Endothelial cell of umbilical vein (primary cell): ENCODE measurements around the gene SLC5A3. TPM values are rescaled to one million over a fixed set of nuclear protein-coding genes. Genes with fewer than 3 reads are reported as not detected.
A peak's percentile ranks its signal among the peaks of the same experiment; 100 is the strongest.

Source experiments
- BruUV-seq: library from RNA; stranded (reverse); fragments of 400-500 nt; replicated peaks from 2 replicates; lab custom pipeline; 2021; lab: Mats Ljungman, UMichigan
- CTCF ChIA-PET: fragments of 300-600, 350-600 bp; sonication (Branson Sonifier 250); formaldehyde crosslinking; loops from one replicate; lab custom pipeline; 2021; ENCODE audit warnings: antibody characterized with exemption, inconsistent platforms; lab: Charles Lee
- POLR2A ChIA-PET: fragments of 300-600, 350-600 bp; sonication (Branson Sonifier 250); formaldehyde crosslinking; loops from one replicate; lab custom pipeline; 2021; ENCODE audit warnings: antibody characterized with exemption, inconsistent platforms; lab: Charles Lee
- DNase-seq: peaks from one replicate; pipeline ENCODE4 v3.0.0-alpha.2; 2011; ENCODE audit warnings: low read depth, low spot score
- FAIRE-seq: peaks from 2 replicates; lab custom pipeline; 2011; peaks lifted over from hg19 to GRCh38; lab: Jason Lieb, UNC
- H2AFZ ChIP-seq: 2 replicates; pipeline ENCODE4 v1.6.0; 2012; ENCODE audit warnings: low read depth, low read length, control low read depth, inconsistent platforms
- H3K27ac ChIP-seq: 2 replicates; pipeline ENCODE4 v1.5.1; 2011; ENCODE audit warnings: low read depth, mild to moderate bottlenecking, control low read depth, low read length, moderate library complexity; ENCODE audit not compliant: insufficient read depth
- H3K27me3 ChIP-seq, 2 experiments: 2 replicates each; pipeline versions ENCODE4 v1.6.0 to v1.6.1; 2011; ENCODE audit warnings: low read length in 2 of 2, mixed read lengths in 1 of 2; ENCODE audit not compliant: control insufficient read depth in 2 of 2, insufficient read depth in 2 of 2
- H3K36me3 ChIP-seq, 2 experiments: 2 replicates in 1 of 2; 3 replicates in 1 of 2; pipeline ENCODE4 v1.5.1; 2011; ENCODE audit warnings: low read length in 2 of 2, mild to moderate bottlenecking in 1 of 2, moderate library complexity in 1 of 2; ENCODE audit not compliant: control insufficient read depth in 2 of 2, insufficient read depth in 2 of 2; ENCODE audit errors: extremely low read depth in 1 of 2
- H3K4me1 ChIP-seq: 3 replicates; pipeline ENCODE4 v1.5.1; 2011; ENCODE audit warnings: mild to moderate bottlenecking, low read length; ENCODE audit not compliant: control insufficient read depth, insufficient read depth; ENCODE audit errors: extremely low read depth
- H3K4me2 ChIP-seq: 2 replicates; pipeline ENCODE4 v1.6.1; 2011; ENCODE audit warnings: low read length, control low read depth, mixed read lengths; ENCODE audit not compliant: insufficient read depth
- H3K4me3 ChIP-seq, 3 experiments: fragments of 200-600 bp in 1 of 3; sonication (generic), shearing (Covaris generic) in 1 of 3; replicated peaks in 1 of 3; 2 replicates each; pipeline ENCODE4 v1.5.1; 2011 to 2016; ENCODE audit warnings: control low read depth in 3 of 3, low read length in 3 of 3, mild to moderate bottlenecking in 2 of 3, inconsistent platforms in 1 of 3, low read depth in 1 of 3, moderate library complexity in 1 of 3; ENCODE audit not compliant: insufficient read depth in 1 of 3
- H3K79me2 ChIP-seq: 2 replicates; pipeline ENCODE4 v1.6.0; 2012; ENCODE audit warnings: low read length, inconsistent platforms; ENCODE audit not compliant: control insufficient read depth, insufficient read depth
- H3K9ac ChIP-seq: replicated peaks from 2 replicates; pipeline ENCODE3; 2011; ENCODE audit warnings: low read length, control low read depth; ENCODE audit not compliant: insufficient read depth; ENCODE audit errors: extremely low read depth
- H3K9me1 ChIP-seq: replicated peaks from 3 replicates; pipeline ENCODE4 v1.6.0; 2011; ENCODE audit warnings: mild to moderate bottlenecking, low read length; ENCODE audit not compliant: control insufficient read depth, insufficient read depth; ENCODE audit errors: extremely low read depth
- H3K9me3 ChIP-seq: replicated peaks from 2 replicates; pipeline ENCODE4 v1.5.1; 2012; ENCODE audit warnings: low read length, inconsistent platforms; ENCODE audit not compliant: control insufficient read depth, insufficient read depth
- H4K20me1 ChIP-seq: replicated peaks from 2 replicates; pipeline ENCODE3; 2011; ENCODE audit warnings: mild to moderate bottlenecking, low read length; ENCODE audit not compliant: control insufficient read depth, insufficient read depth; ENCODE audit errors: extremely low read depth
- EZH2 ChIP-seq: IDR thresholded peaks from 2 replicates; pipeline ENCODE4 v1.6.1; 2012; ENCODE audit warnings: borderline replicate concordance, low read depth, mild to moderate bottlenecking, moderate library complexity, low read length, inconsistent platforms; ENCODE audit not compliant: severe bottlenecking
- FOS ChIP-seq: IDR thresholded peaks from 2 replicates; pipeline ENCODE4 v1.6.1; 2011; ENCODE audit warnings: mild to moderate bottlenecking, low read length, moderate library complexity, borderline replicate concordance; ENCODE audit not compliant: insufficient read depth
- GATA2 ChIP-seq: IDR thresholded peaks from 2 replicates; pipeline ENCODE4 v1.7.0; 2011; ENCODE audit warnings: low read depth, mild to moderate bottlenecking, moderate library complexity, mixed read lengths, low read length; ENCODE audit not compliant: insufficient read length, insufficient read depth
- JUN ChIP-seq: IDR thresholded peaks from 2 replicates; pipeline ENCODE4 v1.6.1; 2011; ENCODE audit warnings: borderline replicate concordance, low read depth; ENCODE audit not compliant: insufficient read length, insufficient read depth
- MYC ChIP-seq: IDR thresholded peaks from one replicate; pipeline ENCODE4 v1.6.1; 2011; ENCODE audit warnings: mild to moderate bottlenecking, low read depth, low read length
- POLR2A ChIP-seq: IDR thresholded peaks from 2 replicates; pipeline ENCODE4 v1.6.1; 2012; ENCODE audit warnings: low read depth, mild to moderate bottlenecking, control low read depth, low read length
- POLR2AphosphoS5 ChIP-seq: IDR thresholded peaks from 2 replicates; pipeline ENCODE4 v1.6.1; 2012; ENCODE audit warnings: low read depth, mild to moderate bottlenecking, control low read depth, low read length, moderate library complexity; ENCODE audit not compliant: insufficient read depth
- dilution Hi-C: fragments of 300-500 bp; cut with MboI; formaldehyde crosslinking; loops from one replicate; pipeline ENCODE4 v1.15.0; 2019; ENCODE audit warnings: low sequenced_read_pairs; ENCODE audit not compliant: extremely low pct_ligation_motif_present
- intact Hi-C: fragments of 100-400 bp; cut with micrococcal nuclease; formaldehyde crosslinking; loops from one replicate; pipeline ENCODE4 v1.10.0; 2022
- polyA plus RNA-seq, 4 experiments: library from polyadenylated mRNA; depleted of rRNA in 3 of 4; stranded (reverse) in 3 of 4; unstranded in 1 of 4; fragments of >200 nt; gene quantifications; 2 replicates each; pipeline versions ENCODE4 v1.2.1 to v1.2.3, GENCODE V29; 2011 to 2012; ENCODE audit warnings: missing spikeins in 1 of 4
- total RNA-seq: library from RNA; stranded (reverse); gene quantifications from 2 replicates; pipeline ENCODE4 v1.2.3, GENCODE V29; 2021
- TF ChIP-seq, protein P1 (sequence below), 2 donors: IDR thresholded peaks; 1 replicate in 1 of 2; 2 replicates in 1 of 2; pipeline ENCODE4 v1.5.1; 2011; ENCODE audit warnings: low read length in 2 of 2, mild to moderate bottlenecking in 2 of 2, moderate library complexity in 2 of 2, control low read depth in 1 of 2, inconsistent platforms in 1 of 2, low read depth in 1 of 2; ENCODE audit not compliant: insufficient read depth in 1 of 2; ENCODE audit errors: extremely low read depth in 1 of 2
- TF ChIP-seq, protein P2 (sequence below): IDR thresholded peaks from 2 replicates; pipeline ENCODE4 v1.6.1; 2011; ENCODE audit not compliant: insufficient read depth, insufficient read length

SLC5A3 gene
- total and polyA plus RNA-seq, 2 donors (not counting 3 experiments of a cell fraction or from before 2014, with no cell fraction given), result 1.6 to 8.0 TPM

DNA sequence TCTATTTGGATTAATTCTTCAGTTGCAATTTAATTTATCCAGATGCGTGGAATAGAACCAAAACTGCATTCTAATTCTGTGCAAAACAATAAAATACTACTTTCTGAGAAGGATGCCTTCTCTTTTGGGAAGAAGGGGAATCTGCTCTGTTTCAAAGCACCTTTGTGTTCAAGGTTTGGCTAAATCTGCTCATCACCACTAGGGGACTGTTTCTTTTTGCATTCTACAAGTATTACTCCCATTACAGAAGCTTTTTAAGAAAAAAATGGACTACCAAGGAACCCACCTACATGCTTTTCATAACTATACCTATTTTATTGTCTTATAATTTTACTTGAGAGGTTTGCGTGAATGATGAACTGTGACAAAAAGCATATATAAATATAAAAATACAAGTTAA lies 18.2 kb downstream of the SLC5A3 start:
- H2AFZ ChIP-seq, result no peak overlapping the region
- H3K9me1 ChIP-seq, result peaks cover 2% of the 10 kb centered on the region
- H3K4me3 ChIP-seq, result no peak overlapping the region
- no peak for TF ChIP-seq POLR2A
- TF ChIP-seq, protein P1, sequence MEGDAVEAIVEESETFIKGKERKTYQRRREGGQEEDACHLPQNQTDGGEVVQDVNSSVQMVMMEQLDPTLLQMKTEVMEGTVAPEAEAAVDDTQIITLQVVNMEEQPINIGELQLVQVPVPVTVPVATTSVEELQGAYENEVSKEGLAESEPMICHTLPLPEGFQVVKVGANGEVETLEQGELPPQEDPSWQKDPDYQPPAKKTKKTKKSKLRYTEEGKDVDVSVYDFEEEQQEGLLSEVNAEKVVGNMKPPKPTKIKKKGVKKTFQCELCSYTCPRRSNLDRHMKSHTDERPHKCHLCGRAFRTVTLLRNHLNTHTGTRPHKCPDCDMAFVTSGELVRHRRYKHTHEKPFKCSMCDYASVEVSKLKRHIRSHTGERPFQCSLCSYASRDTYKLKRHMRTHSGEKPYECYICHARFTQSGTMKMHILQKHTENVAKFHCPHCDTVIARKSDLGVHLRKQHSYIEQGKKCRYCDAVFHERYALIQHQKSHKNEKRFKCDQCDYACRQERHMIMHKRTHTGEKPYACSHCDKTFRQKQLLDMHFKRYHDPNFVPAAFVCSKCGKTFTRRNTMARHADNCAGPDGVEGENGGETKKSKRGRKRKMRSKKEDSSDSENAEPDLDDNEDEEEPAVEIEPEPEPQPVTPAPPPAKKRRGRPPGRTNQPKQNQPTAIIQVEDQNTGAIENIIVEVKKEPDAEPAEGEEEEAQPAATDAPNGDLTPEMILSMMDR (IDR thresholded peaks at IDR 0.05; ENCODE audit: extremely low read depth in 1 of 2, insufficient read depth in 1 of 2, low read depth in 1 of 2, low read length in 2 of 2), result peak; percentile 20 to 27
- H4K20me1 ChIP-seq, result peaks cover 8% of the 10 kb centered on the region
- no peak overlapping the region for H3K27ac ChIP-seq
- no peak overlapping the region for H3K9ac ChIP-seq
- H3K9me3 ChIP-seq, result no peaks in the 10 kb centered on the region
- H3K27me3 ChIP-seq, result no peaks in the 10 kb centered on the region
- H3K36me3 ChIP-seq, result peaks cover 0 to 3% of the 10 kb centered on the region in 2 experiments
- peaks cover 25% of the 10 kb centered on the region for H3K79me2 ChIP-seq
- peak; percentile 16 for DNase-seq
- H3K4me2 ChIP-seq, result no peak overlapping the region
- H3K4me1 ChIP-seq, result peaks cover 16% of the 10 kb centered on the region
- CTCF ChIA-PET, result interaction anchor here (0.7 to 3.8 kb wide), 19 partner anchors 9 to 256 kb away, joined by 3 to 30 read pairs (median 6); partner anchors contain the start of genes MRPS6 and SLC5A3
- BruUV-seq, result no TSS peak
- dilution Hi-C loops (no loop called here), intact Hi-C loops (loop anchor here (5.0 kb wide), 2 partner anchors 111 to 169 kb away; no protein-coding TSS in a partner anchor)
- POLR2A ChIA-PET, result interaction anchor here (1.4 kb wide), 1 partner anchor 10 kb away, joined by 3 read pairs; no protein-coding TSS in a partner anchor
- no peak for FAIRE-seq

DNA sequence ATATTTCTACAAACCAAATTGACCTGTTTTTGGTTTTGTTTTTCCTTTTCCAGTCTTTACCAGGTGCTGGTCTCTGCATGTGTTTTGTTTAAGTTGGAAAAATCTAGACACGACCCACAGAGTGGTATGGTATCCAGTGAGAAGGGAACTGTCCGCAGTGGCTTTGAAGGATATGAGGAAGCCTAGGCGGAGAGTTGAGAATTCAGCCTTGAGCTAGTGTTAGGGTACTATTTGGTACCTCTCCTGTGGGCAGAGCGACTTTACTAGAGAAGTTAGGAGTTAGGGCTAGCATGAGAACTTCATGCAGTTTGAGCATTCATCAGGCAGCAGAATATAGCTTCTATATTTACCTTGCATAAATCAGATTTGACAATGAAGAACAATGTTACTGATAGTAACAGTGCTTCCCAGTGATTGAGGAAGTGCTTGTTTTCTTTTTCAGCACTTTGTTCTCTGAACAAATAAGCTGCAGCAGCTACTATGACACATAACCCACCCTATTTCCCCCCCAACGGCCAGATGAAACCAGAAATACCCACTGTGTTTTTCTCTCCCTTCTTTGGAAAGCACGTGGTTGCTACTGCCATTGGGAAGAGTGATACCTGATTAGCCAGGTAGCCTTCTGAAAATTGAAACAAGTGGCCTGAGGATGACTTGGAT lies 19.0 kb downstream of the SLC5A3 start:
- H3K27ac ChIP-seq, result peak overlapping the region; percentile 49
- no TSS peak for BruUV-seq
- no peak for TF ChIP-seq MYC
- TF ChIP-seq JUN, result peak; percentile 49
- TF ChIP-seq FOS, result peak; percentile 29
- TF ChIP-seq EZH2, result no peak
- no peak for TF ChIP-seq POLR2A
- peak; percentile 39 for TF ChIP-seq GATA2
- TF ChIP-seq POLR2AphosphoS5, result no peak
- TF ChIP-seq, protein P1 (IDR thresholded peaks at IDR 0.05; ENCODE audit: extremely low read depth in 1 of 2, insufficient read depth in 1 of 2, low read depth in 1 of 2, low read length in 2 of 2), result no peak
- TF ChIP-seq, protein P2, sequence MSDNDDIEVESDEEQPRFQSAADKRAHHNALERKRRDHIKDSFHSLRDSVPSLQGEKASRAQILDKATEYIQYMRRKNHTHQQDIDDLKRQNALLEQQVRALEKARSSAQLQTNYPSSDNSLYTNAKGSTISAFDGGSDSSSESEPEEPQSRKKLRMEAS, result peak; percentile 57
- peaks cover 2% of the 10 kb centered on the region for H3K9me1 ChIP-seq
- peaks cover 16% of the 10 kb centered on the region for H3K4me1 ChIP-seq
- no peak overlapping the region for H3K9ac ChIP-seq
- intact Hi-C loops (loop anchor here (5.0 kb wide), 2 partner anchors 110 to 170 kb away; no protein-coding TSS in a partner anchor), dilution Hi-C loops (no loop called here)
- H3K4me3 ChIP-seq, result peak overlapping the region in 1 of 3 experiments; percentile 35
- FAIRE-seq (peak; percentile 81), DNase-seq (peak; percentile 81)
- peak overlapping the region; percentile 75 for H3K4me2 ChIP-seq
- ChIA-PET POLR2A (interaction anchor here (1.4 kb wide), 1 partner anchor 10 kb away, joined by 3 read pairs; no protein-coding TSS in a partner anchor), CTCF (interaction anchor here (0.7 to 3.8 kb wide), 23 partner anchors 9 to 511 kb away, joined by 3 to 30 read pairs (median 5); partner anchors contain the start of genes MRPS6 and SLC5A3)
- H3K27me3 ChIP-seq, result no peaks in the 10 kb centered on the region
- H3K9me3 ChIP-seq, result no peaks in the 10 kb centered on the region
- H4K20me1 ChIP-seq, result peaks cover 8% of the 10 kb centered on the region
- H3K36me3 ChIP-seq, result peaks cover 0 to 3% of the 10 kb centered on the region in 2 experiments
- peak overlapping the region; percentile 79 for H2AFZ ChIP-seq
- peaks cover 20% of the 10 kb centered on the region for H3K79me2 ChIP-seq
